GM12878 (cell line): Measurements from ENCODE around the gene TIPARP. TPM values are rescaled to one million over a fixed set of nuclear protein-coding genes. Genes with fewer than 3 reads are reported as not detected.

Source experiments
- ATAC-seq: fragments of 200-7000 bp; cut with Tn5 transposase; 3 replicates; pipeline ENCODE4 v1.9.1; 2020; ENCODE audit warnings: mild to moderate bottlenecking, moderate library complexity
- BruUV-seq: library from RNA; stranded (reverse); fragments of 400-500 nt; replicated peaks from 2 replicates; lab custom pipeline; 2021; lab: Mats Ljungman, UMichigan
- CTCF ChIA-PET: fragments of 300-600 bp; sonication (Branson Sonifier 250); formaldehyde crosslinking; extraction: SDS; loops from one replicate; lab custom pipeline; 2021; ENCODE audit warnings: inconsistent platforms; lab: Yijun Ruan, JAX
- POLR2A ChIA-PET: fragments of 350-600 bp; formaldehyde crosslinking; extraction: SDS; loops from one replicate; lab custom pipeline; 2021; ENCODE audit warnings: inconsistent platforms; lab: Charles Lee
- RAD21 ChIA-PET: fragments of 300-600 bp; sonication (Branson Sonifier 250); formaldehyde crosslinking; loops from one replicate; lab custom pipeline; 2023; ENCODE audit warnings: antibody characterized with exemption; ENCODE audit not compliant: unreplicated experiment; lab: Charles Lee
- SMC1A ChIA-PET: fragments of 300-600 bp; sonication (Branson Sonifier 250); formaldehyde crosslinking; loops from one replicate; lab custom pipeline; 2023; ENCODE audit not compliant: unreplicated experiment, uncharacterized antibody; lab: Charles Lee
- DNase-seq: peaks from one replicate; pipeline ENCODE4 v3.0.0-alpha.2; 2011; ENCODE audit warnings: low read depth, low spot score
- FAIRE-seq: peaks from 3 replicates; lab custom pipeline; 2011; peaks lifted over from hg19 to GRCh38; lab: Jason Lieb, UNC
- H2AFZ ChIP-seq: 2 replicates; pipeline ENCODE4 v1.6.0; 2011; ENCODE audit warnings: low read depth, low read length, control low read depth; ENCODE audit not compliant: control insufficient read depth
- H3K27ac ChIP-seq: 2 replicates; pipeline ENCODE4 v1.5.1; 2011; ENCODE audit warnings: control low read depth; ENCODE audit not compliant: control insufficient read depth, insufficient read depth
- H3K27me3 ChIP-seq, 2 experiments: replicated peaks in 1 of 2; 2 replicates each; pipeline versions ENCODE4 v1.6.0 to v1.6.1; 2011; ENCODE audit warnings: low read length in 1 of 2; ENCODE audit not compliant: control insufficient read depth in 2 of 2, insufficient read depth in 2 of 2
- H3K36me3 ChIP-seq, 2 experiments: 2 replicates each; pipeline ENCODE4 v1.5.1; 2011; ENCODE audit warnings: low read length in 1 of 2; ENCODE audit not compliant: control insufficient read depth in 2 of 2, insufficient read depth in 2 of 2
- H3K4me1 ChIP-seq: 2 replicates; pipeline ENCODE4 v1.6.1; 2011; ENCODE audit warnings: mild to moderate bottlenecking, low read length, moderate library complexity, mixed read lengths; ENCODE audit not compliant: control insufficient read depth, insufficient read depth
- H3K4me2 ChIP-seq: 2 replicates; pipeline ENCODE4 v1.6.0; 2011; ENCODE audit warnings: control low read depth; ENCODE audit not compliant: control insufficient read depth, insufficient read depth
- H3K4me3 ChIP-seq: fragments of 200-600 bp; sonication (generic); 2 replicates; pipeline ENCODE4 v1.5.1; 2016
- H3K79me2 ChIP-seq: 2 replicates; pipeline ENCODE4 v1.6.0; 2011; ENCODE audit warnings: low read length; ENCODE audit not compliant: control insufficient read depth, insufficient read depth
- H3K9ac ChIP-seq: 2 replicates; pipeline ENCODE4 v1.8.0; 2011; ENCODE audit warnings: low read length, control low read depth, mixed read lengths; ENCODE audit not compliant: control insufficient read depth, insufficient read depth
- H3K9me3 ChIP-seq: replicated peaks from 3 replicates; pipeline ENCODE4 v1.5.1; 2011; ENCODE audit warnings: mild to moderate bottlenecking, low read length; ENCODE audit not compliant: control insufficient read depth, insufficient read depth
- H4K20me1 ChIP-seq: 2 replicates; pipeline ENCODE4 v1.6.0; 2011; ENCODE audit not compliant: control insufficient read depth, insufficient read depth
- ASH2L ChIP-seq: fragments of 300-600, 200-600 bp; sonication (generic); IDR thresholded peaks from 2 replicates; pipeline ENCODE4 v1.6.1; 2017; ENCODE audit warnings: low read depth, mild to moderate bottlenecking, borderline replicate concordance
- EED ChIP-seq: sonication (generic); IDR thresholded peaks from 2 replicates; pipeline ENCODE4 v1.6.1; 2016; ENCODE audit warnings: antibody characterized with exemption, low read depth
- EP300 ChIP-seq, 2 experiments: fragments of 150-350 bp in 1 of 2; IDR thresholded peaks; 2 replicates each; pipeline ENCODE4 v1.6.1; 2011 to 2012; ENCODE audit warnings: low read depth in 2 of 2, low read length in 2 of 2, borderline replicate concordance in 1 of 2, improper control_type of control experiment in 1 of 2, inconsistent platforms in 1 of 2; ENCODE audit not compliant: control insufficient read depth in 1 of 2
- FOXK2 ChIP-seq: fragments of 450-650 bp; IDR thresholded peaks from 2 replicates; pipeline ENCODE4 v1.6.1; 2017; ENCODE audit warnings: mild to moderate bottlenecking, moderate library complexity
- HDAC6 ChIP-seq: fragments of 200-600 bp; sonication (generic); IDR thresholded peaks from one replicate; pipeline ENCODE4 v1.8.0; 2017; ENCODE audit warnings: antibody characterized with exemption; ENCODE audit not compliant: unreplicated experiment
- HDGF ChIP-seq: fragments of 450-650 bp; IDR thresholded peaks from 2 replicates; pipeline ENCODE4 v1.6.1; 2016; ENCODE audit warnings: antibody characterized with exemption
- NRF1 ChIP-seq: conservative IDR thresholded peaks from 2 replicates; pipeline ENCODE4 v1.6.1; 2011; ENCODE audit warnings: mild to moderate bottlenecking, low read depth, low read length, improper control_type of control experiment
- PAX8 ChIP-seq: fragments of 450-650 bp; IDR thresholded peaks from 2 replicates; pipeline ENCODE4 v1.6.1; 2017; ENCODE audit warnings: mild to moderate bottlenecking, moderate library complexity
- RAD21 ChIP-seq: IDR thresholded peaks from 2 replicates; pipeline ENCODE4 v1.6.1; 2011; ENCODE audit warnings: mild to moderate bottlenecking, low read depth, low read length, moderate library complexity; ENCODE audit not compliant: insufficient read depth
- RFX5 ChIP-seq: IDR thresholded peaks from 2 replicates; pipeline ENCODE4 v1.6.1; 2011; ENCODE audit warnings: low read depth, low read length, improper control_type of control experiment
- SP1 ChIP-seq: IDR thresholded peaks from one replicate; pipeline ENCODE4 v1.6.1; 2011; ENCODE audit warnings: low read depth, low read length
- in situ Hi-C: fragments of 300-500 bp; cut with MboI; formaldehyde crosslinking; loops from 9 replicates; pipeline ENCODE4 v1.14.3; 2018; ENCODE audit warnings: mixed read lengths
- intact Hi-C: fragments of 100-400 bp; cut with micrococcal nuclease; formaldehyde crosslinking; loops from one replicate; pipeline ENCODE4 v1.14.2; 2022; ENCODE audit not compliant: unreplicated experiment
- polyA plus RNA-seq, 11 experiments: library from polyadenylated mRNA; depleted of rRNA in 4 of 11; unstranded in 6 of 11; stranded (reverse) in 5 of 11; fragments of >200 nt; fragmentation: Nextera tagmentation in 4 of 11; fragmentation: Illumina TruSeq in 1 of 11; extraction: Ambion mirVana in 4 of 11; extraction: Trizol in 1 of 11; gene quantifications; 1 replicate in 1 of 11; 2 replicates in 10 of 11; pipeline versions ENCODE4 v1.2.1 to v1.2.3, GENCODE V29; 2011 to 2016; ENCODE audit warnings: inconsistent platforms in 2 of 11, missing spikeins in 2 of 11, low read depth in 1 of 11
- total RNA-seq, 4 experiments: library from RNA; depleted of rRNA in 3 of 4; stranded (reverse); fragments of >200 nt in 3 of 4; fragmentation: Illumina TruSeq in 1 of 4; extraction: Trizol in 1 of 4; gene quantifications; 2 replicates each; pipeline versions ENCODE4 v1.2.1 to v1.2.3, GENCODE V29; 2013 to 2021
- TF ChIP-seq, protein P1 (sequence below): IDR thresholded peaks from 2 replicates; pipeline ENCODE4 v1.6.1; 2012; ENCODE audit warnings: low read depth, low read length, improper control_type of control experiment
- TF ChIP-seq, protein P2 (sequence below): fragments of 450-650 bp; IDR thresholded peaks from 2 replicates; pipeline ENCODE4 v1.6.1; 2017; ENCODE audit warnings: mild to moderate bottlenecking, low read depth, inconsistent platforms; ENCODE audit not compliant: poor library complexity, severe bottlenecking
- TF ChIP-seq, protein P3 (sequence below): fragments of 150-350 bp; IDR thresholded peaks from 2 replicates; pipeline ENCODE4 v1.6.1; 2014; ENCODE audit warnings: mild to moderate bottlenecking, low read depth, low read length
- TF ChIP-seq, protein P4 (sequence below): IDR thresholded peaks from 2 replicates; pipeline ENCODE4 v1.6.1; 2011; ENCODE audit warnings: low read depth, low read length, improper control_type of control experiment, borderline replicate concordance
- TF ChIP-seq, protein P5 (sequence below): fragments of 450-650 bp; formaldehyde crosslinking; IDR thresholded peaks from 2 replicates; pipeline ENCODE4 v1.5.0; 2022; ENCODE audit warnings: mild to moderate bottlenecking, missing genetic modification characterization

Gene TIPARP
- total and polyA plus RNA-seq, 10 of the 15 experiments (the other 5 are each of a cell fraction or from before 2014, with no cell fraction given), result 3.2 to 21.5 (median 12.0) TPM

DNA sequence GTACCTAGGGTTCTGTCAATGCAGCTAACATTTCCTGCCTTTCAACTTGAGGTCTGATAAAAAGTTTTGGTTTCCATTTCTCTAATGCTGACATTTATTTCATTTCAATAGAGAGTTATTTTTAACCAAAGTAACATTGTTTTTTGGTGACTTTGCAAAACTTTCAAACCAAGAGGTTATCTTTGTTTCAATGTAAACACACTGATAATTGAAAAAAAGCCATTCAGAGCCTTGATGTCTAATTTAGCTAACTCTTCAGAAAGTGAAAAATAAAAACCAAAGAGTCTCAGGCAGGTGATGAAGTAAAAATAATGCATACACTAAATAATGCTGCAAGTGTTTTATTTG lies 9.6 kb upstream of the TIPARP start:
- intact Hi-C loops, result loop anchor here (2.0 kb wide), 3 partner anchors 20 to 110 kb away; partner anchors contain the start of gene SSR3
- FAIRE-seq, result peak; percentile 90
- TF ChIP-seq FOXK2, result no peak
- TF ChIP-seq ASH2L, result peak; percentile 70; the same call in 1 of the 2 replicates
- TF ChIP-seq, protein P1, sequence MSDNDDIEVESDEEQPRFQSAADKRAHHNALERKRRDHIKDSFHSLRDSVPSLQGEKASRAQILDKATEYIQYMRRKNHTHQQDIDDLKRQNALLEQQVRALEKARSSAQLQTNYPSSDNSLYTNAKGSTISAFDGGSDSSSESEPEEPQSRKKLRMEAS, result no peak
- no peak for TF ChIP-seq EED
- no peak for TF ChIP-seq HDGF
- no peak for TF ChIP-seq NRF1
- TF ChIP-seq RFX5, result no peak
- no peak for TF ChIP-seq RAD21
- peak; percentile 69 to 92; a peak in 3 of 4 replicates for TF ChIP-seq EP300 (IDR thresholded peaks at IDR 0.05; ENCODE audit: borderline replicate concordance in 1 of 2, control insufficient read depth in 1 of 2, low read depth in 2 of 2, low read length in 2 of 2)
- TF ChIP-seq SP1, result no peak
- TF ChIP-seq, protein P2, sequence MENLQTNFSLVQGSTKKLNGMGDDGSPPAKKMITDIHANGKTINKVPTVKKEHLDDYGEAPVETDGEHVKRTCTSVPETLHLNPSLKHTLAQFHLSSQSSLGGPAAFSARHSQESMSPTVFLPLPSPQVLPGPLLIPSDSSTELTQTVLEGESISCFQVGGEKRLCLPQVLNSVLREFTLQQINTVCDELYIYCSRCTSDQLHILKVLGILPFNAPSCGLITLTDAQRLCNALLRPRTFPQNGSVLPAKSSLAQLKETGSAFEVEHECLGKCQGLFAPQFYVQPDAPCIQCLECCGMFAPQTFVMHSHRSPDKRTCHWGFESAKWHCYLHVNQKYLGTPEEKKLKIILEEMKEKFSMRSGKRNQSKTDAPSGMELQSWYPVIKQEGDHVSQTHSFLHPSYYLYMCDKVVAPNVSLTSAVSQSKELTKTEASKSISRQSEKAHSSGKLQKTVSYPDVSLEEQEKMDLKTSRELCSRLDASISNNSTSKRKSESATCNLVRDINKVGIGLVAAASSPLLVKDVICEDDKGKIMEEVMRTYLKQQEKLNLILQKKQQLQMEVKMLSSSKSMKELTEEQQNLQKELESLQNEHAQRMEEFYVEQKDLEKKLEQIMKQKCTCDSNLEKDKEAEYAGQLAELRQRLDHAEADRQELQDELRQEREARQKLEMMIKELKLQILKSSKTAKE, result peak; percentile 93
- TF ChIP-seq, protein P3, sequence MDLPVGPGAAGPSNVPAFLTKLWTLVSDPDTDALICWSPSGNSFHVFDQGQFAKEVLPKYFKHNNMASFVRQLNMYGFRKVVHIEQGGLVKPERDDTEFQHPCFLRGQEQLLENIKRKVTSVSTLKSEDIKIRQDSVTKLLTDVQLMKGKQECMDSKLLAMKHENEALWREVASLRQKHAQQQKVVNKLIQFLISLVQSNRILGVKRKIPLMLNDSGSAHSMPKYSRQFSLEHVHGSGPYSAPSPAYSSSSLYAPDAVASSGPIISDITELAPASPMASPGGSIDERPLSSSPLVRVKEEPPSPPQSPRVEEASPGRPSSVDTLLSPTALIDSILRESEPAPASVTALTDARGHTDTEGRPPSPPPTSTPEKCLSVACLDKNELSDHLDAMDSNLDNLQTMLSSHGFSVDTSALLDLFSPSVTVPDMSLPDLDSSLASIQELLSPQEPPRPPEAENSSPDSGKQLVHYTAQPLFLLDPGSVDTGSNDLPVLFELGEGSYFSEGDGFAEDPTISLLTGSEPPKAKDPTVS, result no peak
- TF ChIP-seq, protein P4, sequence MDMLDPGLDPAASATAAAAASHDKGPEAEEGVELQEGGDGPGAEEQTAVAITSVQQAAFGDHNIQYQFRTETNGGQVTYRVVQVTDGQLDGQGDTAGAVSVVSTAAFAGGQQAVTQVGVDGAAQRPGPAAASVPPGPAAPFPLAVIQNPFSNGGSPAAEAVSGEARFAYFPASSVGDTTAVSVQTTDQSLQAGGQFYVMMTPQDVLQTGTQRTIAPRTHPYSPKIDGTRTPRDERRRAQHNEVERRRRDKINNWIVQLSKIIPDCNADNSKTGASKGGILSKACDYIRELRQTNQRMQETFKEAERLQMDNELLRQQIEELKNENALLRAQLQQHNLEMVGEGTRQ, result no peak
- TF ChIP-seq, protein P5, sequence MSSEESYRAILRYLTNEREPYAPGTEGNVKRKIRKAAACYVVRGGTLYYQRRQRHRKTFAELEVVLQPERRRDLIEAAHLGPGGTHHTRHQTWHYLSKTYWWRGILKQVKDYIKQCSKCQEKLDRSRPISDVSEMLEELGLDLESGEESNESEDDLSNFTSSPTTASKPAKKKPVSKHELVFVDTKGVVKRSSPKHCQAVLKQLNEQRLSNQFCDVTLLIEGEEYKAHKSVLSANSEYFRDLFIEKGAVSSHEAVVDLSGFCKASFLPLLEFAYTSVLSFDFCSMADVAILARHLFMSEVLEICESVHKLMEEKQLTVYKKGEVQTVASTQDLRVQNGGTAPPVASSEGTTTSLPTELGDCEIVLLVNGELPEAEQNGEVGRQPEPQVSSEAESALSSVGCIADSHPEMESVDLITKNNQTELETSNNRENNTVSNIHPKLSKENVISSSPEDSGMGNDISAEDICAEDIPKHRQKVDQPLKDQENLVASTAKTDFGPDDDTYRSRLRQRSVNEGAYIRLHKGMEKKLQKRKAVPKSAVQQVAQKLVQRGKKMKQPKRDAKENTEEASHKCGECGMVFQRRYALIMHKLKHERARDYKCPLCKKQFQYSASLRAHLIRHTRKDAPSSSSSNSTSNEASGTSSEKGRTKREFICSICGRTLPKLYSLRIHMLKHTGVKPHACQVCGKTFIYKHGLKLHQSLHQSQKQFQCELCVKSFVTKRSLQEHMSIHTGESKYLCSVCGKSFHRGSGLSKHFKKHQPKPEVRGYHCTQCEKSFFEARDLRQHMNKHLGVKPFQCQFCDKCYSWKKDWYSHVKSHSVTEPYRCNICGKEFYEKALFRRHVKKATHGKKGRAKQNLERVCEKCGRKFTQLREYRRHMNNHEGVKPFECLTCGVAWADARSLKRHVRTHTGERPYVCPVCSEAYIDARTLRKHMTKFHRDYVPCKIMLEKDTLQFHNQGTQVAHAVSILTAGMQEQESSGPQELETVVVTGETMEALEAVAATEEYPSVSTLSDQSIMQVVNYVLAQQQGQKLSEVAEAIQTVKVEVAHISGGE, result no peak
- no peak for TF ChIP-seq PAX8
- TF ChIP-seq HDAC6, result no peak

More for the DNA sequence above, 9.6 kb upstream of the TIPARP start:
- ATAC-seq (peak; percentile 78), DNase-seq (no peak)
- ChIA-PET RAD21 (interaction anchor here (0.9 to 3.5 kb wide), 14 partner anchors 9 to 424 kb away, joined by 3 to 29 read pairs (median 7); partner anchors contain the start of genes SSR3 and TIPARP), CTCF (interaction anchor here (0.8 to 2.5 kb wide), 14 partner anchors 9 to 424 kb away, joined by 3 to 27 read pairs (median 4); partner anchors contain the start of genes SSR3 and TIPARP), POLR2A (interaction anchor here (1.3 to 3.9 kb wide), 6 partner anchors 9 to 424 kb away, joined by 4 to 22 read pairs (median 11); partner anchors contain the start of gene SSR3), SMC1A (interaction anchor here (0.6 to 5.2 kb wide), 18 partner anchors 9 to 423 kb away, joined by 3 to 52 read pairs (median 6); partner anchors contain the start of genes SSR3 and TIPARP)
- H3K4me2 ChIP-seq, result peak overlapping the region; percentile 88; the same call in 1 of the 2 replicates
- in situ Hi-C loops, result loop anchor here (5.0 kb wide), 1 partner anchor 118 kb away; no protein-coding TSS in a partner anchor
- no peaks in the 10 kb centered on the region for H3K9me3 ChIP-seq
- H3K27me3 ChIP-seq, result no peaks in the 10 kb centered on the region
- H3K4me3 ChIP-seq, result no peak overlapping the region
- no TSS peak for BruUV-seq
- H3K4me1 ChIP-seq, result peaks cover 55% of the 10 kb centered on the region
- H2AFZ ChIP-seq, result no peak overlapping the region
- H3K79me2 ChIP-seq, result no peaks in the 10 kb centered on the region
- H3K27ac ChIP-seq, result peak overlapping the region; percentile 97
- no peaks in the 10 kb centered on the region for H4K20me1 ChIP-seq
- no peak overlapping the region for H3K9ac ChIP-seq
- H3K36me3 ChIP-seq, result no peaks in the 10 kb centered on the region
